Measurements from ENCODE around the gene SGF29. TPM values are rescaled to one million over a fixed set of nuclear protein-coding genes. Genes with fewer than 3 reads are reported as not detected.
"Not testable (repeated sequence)": the region's sequence is repeated elsewhere in the genome, so short reads cannot be mapped to it uniquely, and the experiment has no call there.

Gene SGF29
- polyA plus RNA-seq, 3 donors: 14.0 to 24.3 (median 18.8) TPM

GRCh38 chr16:28614561-28614960, 60.8 kb downstream of the SGF29 start:
- H3K4me3 Mint-ChIP-seq; H3K27ac Mint-ChIP-seq; H3K27me3 Mint-ChIP-seq (ENCODE audit: low read depth in 3 of 3); H3K9me3 ChIP-seq (replicated peaks in 1 of 2; ENCODE audit: control insufficient read depth in 1 of 2, insufficient read depth in 1 of 2, low read length in 2 of 2); H3K4me2 ChIP-seq (replicated peaks; ENCODE audit: extremely low read depth, low read length, poor library complexity, severe bottlenecking); intact Hi-C loops (cut with micrococcal nuclease); H3K36me3 ChIP-seq (replicated peaks in 1 of 2; ENCODE audit: control insufficient read depth in 1 of 2, insufficient read depth in 2 of 2, low read length in 2 of 2); H3K27ac ChIP-seq (ENCODE audit: low read depth in 1 of 2, low read length in 2 of 2); H3K9ac ChIP-seq (ENCODE audit: insufficient read depth, low read length, poor library complexity, severe bottlenecking); H3K36me3 Mint-ChIP-seq; H3K27me3 ChIP-seq (ENCODE audit: control insufficient read depth in 2 of 2, insufficient read depth in 2 of 2, low read length in 2 of 2); H2AFZ ChIP-seq (ENCODE audit: insufficient read depth, low read depth, low read length, poor library complexity, severe bottlenecking); H3K9me3 Mint-ChIP-seq; H3K4me3 ChIP-seq (replicated peaks in 1 of 3; ENCODE audit: low read depth in 2 of 3, low read length in 3 of 3); H4K20me1 ChIP-seq (ENCODE audit: insufficient read depth, low read length); DNase-seq: not testable (repeated sequence)
- Histone ChIP-seq H3K4me1 (ENCODE audit: control insufficient read depth in 1 of 2, insufficient read depth in 2 of 2, low read length in 2 of 2) (peaks cover 51% of the 10 kb centered on the region in 2 donors), H3K79me2 (ENCODE audit: insufficient read depth, low read length) (peaks cover 15% of the 10 kb centered on the region)
- H3K4me1 Mint-ChIP-seq: peaks cover 53% of the 10 kb centered on the region
- no CpG with 5 or more reads among the region's 16 CpGs for WGBS (ENCODE audit: insufficient coverage)

GRCh38 chr16:28615486-28616223, 61.9 kb downstream of the SGF29 start:
- peaks cover 11% of the 10 kb centered on the region for H3K79me2 ChIP-seq (ENCODE audit: insufficient read depth, low read length)
- H3K9me3 Mint-ChIP-seq; H3K36me3 ChIP-seq (replicated peaks in 1 of 2; ENCODE audit: control insufficient read depth in 1 of 2, insufficient read depth in 2 of 2, low read length in 2 of 2); H3K9me3 ChIP-seq (replicated peaks in 1 of 2; ENCODE audit: control insufficient read depth in 1 of 2, insufficient read depth in 1 of 2, low read length in 2 of 2); H3K27ac ChIP-seq (ENCODE audit: low read depth in 1 of 2, low read length in 2 of 2); H3K9ac ChIP-seq (ENCODE audit: insufficient read depth, low read length, poor library complexity, severe bottlenecking); H4K20me1 ChIP-seq (ENCODE audit: insufficient read depth, low read length); H3K4me3 ChIP-seq (replicated peaks in 1 of 3; ENCODE audit: low read depth in 2 of 3, low read length in 3 of 3); H3K27me3 Mint-ChIP-seq (ENCODE audit: low read depth in 3 of 3); H2AFZ ChIP-seq (ENCODE audit: insufficient read depth, low read depth, low read length, poor library complexity, severe bottlenecking); H3K27me3 ChIP-seq (ENCODE audit: control insufficient read depth in 2 of 2, insufficient read depth in 2 of 2, low read length in 2 of 2); H3K4me3 Mint-ChIP-seq; H3K4me2 ChIP-seq (replicated peaks; ENCODE audit: extremely low read depth, low read length, poor library complexity, severe bottlenecking); intact Hi-C loops (cut with micrococcal nuclease): not testable (repeated sequence)
- peaks cover 40 to 45% of the 10 kb centered on the region in 2 donors for H3K4me1 ChIP-seq (ENCODE audit: control insufficient read depth in 1 of 2, insufficient read depth in 2 of 2, low read length in 2 of 2)
- peaks cover 6 to 17% of the 10 kb centered on the region in 2 donors for H3K36me3 Mint-ChIP-seq
- H3K27ac Mint-ChIP-seq: peak overlapping the region in 2 of 7 donors; percentile 68 to 83
- WGBS (ENCODE audit: insufficient coverage): 56% methylated on average over 5 of the region's 24 CpGs
- DNase-seq: peak in 2 of 3 donors; percentile 29 to 40
- H3K4me1 Mint-ChIP-seq: peaks cover 42% of the 10 kb centered on the region
- peak; percentile 75 for TF ChIP-seq CTCF (IDR thresholded peaks at IDR 0.05)

Data from CD14-positive monocyte (primary cell).